Neural progenitor cell (in vitro differentiated cells): ENCODE data around the gene CHD6.

Experiments used
- CTCF ChIP-seq: fragments of 200-600 bp; sonication (generic); IDR thresholded peaks from 2 replicates; pipeline ENCODE4 v1.5.1; 2017; ENCODE audit warnings: antibody characterized with exemption, mild to moderate bottlenecking
- EZH2 ChIP-seq: fragments of 200-600 bp; sonication (generic); IDR thresholded peaks from 2 replicates; pipeline ENCODE4 v1.6.1; 2017; ENCODE audit warnings: antibody characterized with exemption, mild to moderate bottlenecking, moderate library complexity

DNA sequence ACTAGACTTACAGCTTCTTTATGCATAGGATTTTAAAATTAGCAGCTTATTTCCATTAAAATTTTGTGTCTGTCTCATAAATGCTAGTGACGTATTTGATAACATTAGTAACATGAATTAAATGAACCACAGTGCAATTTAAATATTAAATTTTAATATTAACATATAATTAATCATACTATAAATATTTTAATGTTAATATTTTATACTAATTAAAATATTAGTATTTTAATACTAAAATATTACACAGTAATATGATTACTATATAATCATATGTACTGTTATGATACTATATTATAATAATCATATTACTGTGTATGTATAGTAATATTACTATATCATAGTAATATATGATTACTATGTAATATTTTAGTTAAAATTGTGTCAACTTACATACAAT lies 73.7 kb downstream of the CHD6 start:
- TF ChIP-seq CTCF, result no peak
- TF ChIP-seq EZH2, result no peak
